Activated T-cell treated with anti-CD3 and anti-CD28 coated beads for 48 hours (primary cell): ENCODE data around the gene BTG2.

Experiments
- DNase-seq: peaks from one replicate; pipeline ENCODE4 v3.0.0-alpha.2; 2020; ENCODE audit warnings: low read depth

The BTG2 gene

GRCh38 chr1:203342192-203342940, 37.0 kb downstream of the BTG2 start:
- no peak for DNase-seq

- DNase-seq, result no peak
These were observed 38.8 kb downstream of the BTG2 start for GRCh38 chr1:203343956-203344754.

- DNase-seq, result no peak
These were observed 40.9 kb downstream of the BTG2 start for GRCh38 chr1:203346060-203346768.

GRCh38 chr1:203346769-203347102, 41.4 kb downstream of the BTG2 start:
- no peak for DNase-seq

- DNase-seq, result no peak
These were observed 43.8 kb downstream of the BTG2 start for GRCh38 chr1:203349166-203349565.

GRCh38 chr1:203349773-203350524, 44.6 kb downstream of the BTG2 start:
- no peak for DNase-seq

- no peak for DNase-seq
These were observed 45.8 kb downstream of the BTG2 start, which contains the start of gene FMOD for GRCh38 chr1:203351037-203351625. TSS of gene FMOD (minus strand) at chr1:203351122. CDS start at chr1:203348270, 2,852 bp downstream.

- no peak for DNase-seq
These were observed 48.2 kb downstream of the BTG2 start for GRCh38 chr1:203353486-203353885.

- no peak for DNase-seq
These were observed 48.9 kb downstream of the BTG2 start for GRCh38 chr1:203354246-203354645.

GRCh38 chr1:203359010-203359571, 53.8 kb downstream of the BTG2 start:
- DNase-seq, result no peak
